OCI-LY1 (cell line): ENCODE data around the gene SRSF7.

Source experiments
- CTCF ChIP-seq: fragments of 200-600 bp; sonication (generic), shearing (Covaris generic); IDR thresholded peaks from 2 replicates; pipeline ENCODE4 v1.5.1; 2017; ENCODE audit warnings: mild to moderate bottlenecking, antibody characterized with exemption, low read length, moderate library complexity, mixed read lengths
- EZH2 ChIP-seq: fragments of 200-600 bp; sonication (generic), shearing (Covaris generic); IDR thresholded peaks from 2 replicates; pipeline ENCODE4 v1.8.0; 2017; ENCODE audit warnings: borderline replicate concordance, mixed run types, mild to moderate bottlenecking, antibody characterized with exemption, low read length, moderate library complexity, mixed read lengths

DNA sequence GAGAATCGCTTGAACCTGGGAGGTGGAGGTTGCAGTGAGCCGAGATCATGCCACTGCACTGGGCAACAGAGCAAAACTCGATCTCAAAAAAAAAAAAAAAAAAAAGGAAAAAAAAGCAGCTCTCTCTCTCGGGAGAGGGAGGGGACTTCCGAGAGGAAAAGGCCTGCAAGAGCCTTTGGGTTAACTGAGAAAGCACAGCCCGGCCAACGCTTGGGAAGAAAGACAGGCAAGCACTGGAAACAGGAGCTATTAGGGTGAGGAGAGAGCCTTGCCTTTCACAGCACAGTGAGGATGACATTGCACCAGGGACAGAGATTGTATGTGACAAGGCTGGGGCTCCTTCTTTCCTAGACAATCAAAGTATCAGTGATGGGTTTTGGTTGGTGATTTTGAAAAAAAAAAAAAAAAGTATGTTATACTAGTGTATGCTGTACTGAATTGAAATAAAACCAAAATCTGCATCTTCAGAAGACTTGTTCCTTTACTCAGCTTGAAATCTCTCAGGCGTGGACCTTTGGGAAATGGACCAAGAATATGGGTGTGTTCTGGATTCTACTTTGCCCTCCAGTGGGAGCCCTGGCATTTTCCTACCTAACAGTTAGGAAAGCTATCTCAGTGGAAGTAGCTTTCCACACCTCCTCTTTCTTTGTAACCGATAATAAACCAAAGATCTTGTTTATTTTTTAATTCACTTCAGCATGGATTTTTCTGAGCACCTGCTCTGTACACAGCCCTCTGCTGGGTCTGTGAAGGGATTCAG lies 16.7 kb downstream of the SRSF7 start:
- TF ChIP-seq CTCF (no peak), EZH2 (no peak)
